MM.1S (cell line): ENCODE data around the gene PAN3.

Experiments used
- EZH2 ChIP-seq: fragments of 300-600 bp; sonication (generic); optimal IDR thresholded peaks from 2 replicates; pipeline ENCODE3; 2017; ENCODE audit warnings: low read depth, mild to moderate bottlenecking, antibody characterized with exemption, low read length, mixed read lengths
- EZH2phosphoT487 ChIP-seq: fragments of 300-600 bp; sonication (generic); IDR thresholded peaks from 2 replicates; pipeline ENCODE4 v1.6.1; 2018; ENCODE audit warnings: antibody characterized with exemption, low read length
- TF ChIP-seq, protein P1 (sequence below): fragments of 300-600 bp; sonication (generic); IDR thresholded peaks from 2 replicates; pipeline ENCODE4 v1.5.1; 2016; ENCODE audit warnings: antibody characterized with exemption, low read length, mixed read lengths

DNA sequence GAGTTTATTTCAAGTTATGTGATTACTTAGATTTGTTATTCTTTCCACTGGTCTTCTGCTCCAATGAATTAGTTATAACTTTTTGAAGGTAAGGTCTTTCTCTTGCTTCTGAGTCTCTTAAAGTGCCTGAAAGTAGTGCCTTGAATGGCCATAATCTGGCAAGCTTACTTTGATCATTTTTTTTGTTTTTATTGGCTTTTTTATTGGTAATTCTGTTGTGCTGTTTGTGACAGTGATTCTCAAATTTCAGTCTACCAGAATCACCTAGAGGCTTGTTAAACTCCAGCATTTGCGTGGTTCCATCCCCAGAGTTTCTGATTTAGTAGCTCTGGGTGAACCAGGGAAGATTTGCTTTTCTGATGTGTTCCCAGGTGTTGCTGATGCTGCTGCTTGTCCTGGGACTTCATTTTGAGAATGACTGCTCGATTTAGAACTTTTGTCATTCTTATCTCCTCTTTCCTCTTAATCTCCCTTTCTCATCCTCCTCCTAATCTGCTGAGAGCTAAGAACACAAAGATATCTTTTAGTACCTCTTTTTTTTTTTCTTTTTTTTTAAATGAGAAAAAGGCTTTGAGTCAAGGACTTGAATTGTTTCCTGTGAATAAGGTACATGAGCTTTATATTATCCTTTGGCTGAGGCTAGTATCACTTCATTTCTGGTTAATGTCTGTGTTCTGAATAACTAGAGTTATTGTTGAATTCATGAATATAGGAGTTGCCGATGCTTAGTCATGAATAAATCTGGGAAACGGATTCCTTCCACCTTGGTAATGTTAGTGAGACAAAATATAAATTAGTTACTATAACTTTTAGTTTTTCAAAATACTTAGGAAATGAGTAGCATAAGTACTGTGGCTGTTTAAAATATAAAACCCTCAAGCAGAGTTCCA, 91.4 kb downstream of the PAN3 start:
- TF ChIP-seq, protein P1, sequence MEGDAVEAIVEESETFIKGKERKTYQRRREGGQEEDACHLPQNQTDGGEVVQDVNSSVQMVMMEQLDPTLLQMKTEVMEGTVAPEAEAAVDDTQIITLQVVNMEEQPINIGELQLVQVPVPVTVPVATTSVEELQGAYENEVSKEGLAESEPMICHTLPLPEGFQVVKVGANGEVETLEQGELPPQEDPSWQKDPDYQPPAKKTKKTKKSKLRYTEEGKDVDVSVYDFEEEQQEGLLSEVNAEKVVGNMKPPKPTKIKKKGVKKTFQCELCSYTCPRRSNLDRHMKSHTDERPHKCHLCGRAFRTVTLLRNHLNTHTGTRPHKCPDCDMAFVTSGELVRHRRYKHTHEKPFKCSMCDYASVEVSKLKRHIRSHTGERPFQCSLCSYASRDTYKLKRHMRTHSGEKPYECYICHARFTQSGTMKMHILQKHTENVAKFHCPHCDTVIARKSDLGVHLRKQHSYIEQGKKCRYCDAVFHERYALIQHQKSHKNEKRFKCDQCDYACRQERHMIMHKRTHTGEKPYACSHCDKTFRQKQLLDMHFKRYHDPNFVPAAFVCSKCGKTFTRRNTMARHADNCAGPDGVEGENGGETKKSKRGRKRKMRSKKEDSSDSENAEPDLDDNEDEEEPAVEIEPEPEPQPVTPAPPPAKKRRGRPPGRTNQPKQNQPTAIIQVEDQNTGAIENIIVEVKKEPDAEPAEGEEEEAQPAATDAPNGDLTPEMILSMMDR, result no peak
- TF ChIP-seq EZH2phosphoT487, result no peak
- no peak for TF ChIP-seq EZH2
